Measurements from ENCODE around the gene PLVAP. TPM values are rescaled to one million over a fixed set of nuclear protein-coding genes. Genes with fewer than 3 reads are reported as not detected.

The PLVAP gene
- total RNA-seq, 4 donors from 2014 or later, result 10.5 to 62.7 (median 18.7) TPM

- Histone ChIP-seq H3K4me1 (no peaks in the 10 kb centered on the region), H3K36me3 (no peaks in the 10 kb centered on the region), H3K27me3 (no peaks in the 10 kb centered on the region), H3K4me3 (no peak overlapping the region), H3K9me3 (no peaks in the 10 kb centered on the region), H3K27ac (peak overlapping the region in 2 of 4 donors; percentile 10 to 22)
- DNase-seq, result no peak
- TF ChIP-seq POLR2A (IDR thresholded peaks at IDR 0.05), result no peak
- no peak for TF ChIP-seq CTCF (IDR thresholded peaks at IDR 0.05)
Measured at GRCh38 chr19:17358395-17358794, 18.7 kb downstream of the PLVAP start.

- Histone ChIP-seq H3K4me1 (no peaks in the 10 kb centered on the region), H3K27ac (peak overlapping the region in 1 of 4 donors; percentile 22), H3K4me3 (no peak overlapping the region), H3K36me3 (no peaks in the 10 kb centered on the region), H3K9me3 (no peaks in the 10 kb centered on the region), H3K27me3 (no peaks in the 10 kb centered on the region)
- TF ChIP-seq POLR2A (IDR thresholded peaks at IDR 0.05) (no peak), CTCF (IDR thresholded peaks at IDR 0.05) (no peak)
- DNase-seq, result no peak
Measured at GRCh38 chr19:17357724-17358123, 19.4 kb downstream of the PLVAP start.

- H3K4me1 ChIP-seq, result no peaks in the 10 kb centered on the region
- H3K36me3 ChIP-seq, result no peaks in the 10 kb centered on the region
- TF ChIP-seq CTCF (IDR thresholded peaks at IDR 0.05), result no peak
- TF ChIP-seq POLR2A (IDR thresholded peaks at IDR 0.05), result no peak
- H3K27ac ChIP-seq, result no peak overlapping the region
- no peak for DNase-seq
- no peak overlapping the region for H3K4me3 ChIP-seq
- no peaks in the 10 kb centered on the region for H3K9me3 ChIP-seq
- no peaks in the 10 kb centered on the region for H3K27me3 ChIP-seq
Measured at GRCh38 chr19:17357078-17357666, 20.0 kb downstream of the PLVAP start.

- Histone ChIP-seq H3K4me3 (no peak overlapping the region), H3K27me3 (no peaks in the 10 kb centered on the region), H3K27ac (no peak overlapping the region), H3K4me1 (no peaks in the 10 kb centered on the region), H3K9me3 (no peaks in the 10 kb centered on the region), H3K36me3 (no peaks in the 10 kb centered on the region)
- no peak for TF ChIP-seq POLR2A (IDR thresholded peaks at IDR 0.05)
- TF ChIP-seq CTCF (IDR thresholded peaks at IDR 0.05), result no peak
- DNase-seq, result no peak
Measured at GRCh38 chr19:17353386-17353785, 23.8 kb downstream of the PLVAP start.

- no peak overlapping the region for H3K4me3 ChIP-seq
- no peak for DNase-seq
- H3K36me3 ChIP-seq, result no peaks in the 10 kb centered on the region
- TF ChIP-seq POLR2A (IDR thresholded peaks at IDR 0.05) (no peak), CTCF (IDR thresholded peaks at IDR 0.05) (no peak)
- no peaks in the 10 kb centered on the region for H3K9me3 ChIP-seq
- peak overlapping the region in 1 of 4 donors; percentile 25 for H3K27ac ChIP-seq
- no peaks in the 10 kb centered on the region for H3K4me1 ChIP-seq
- no peaks in the 10 kb centered on the region for H3K27me3 ChIP-seq
Measured at GRCh38 chr19:17352608-17353280, 24.4 kb downstream of the PLVAP start.

Measured in Peyer's patch (tissue), 4 donors.